Hepatocyte (in vitro differentiated cells): Measurements from ENCODE around the gene COX7A1. TPM values are rescaled to one million over a fixed set of nuclear protein-coding genes. Genes with fewer than 3 reads are reported as not detected.

Source experiments
- DNase-seq: peaks from one replicate; pipeline ENCODE4 v3.0.0-alpha.2; 2016; ENCODE audit warnings: low spot score
- H2AFZ ChIP-seq: fragments of 200-600 bp; sonication (generic); 2 replicates; pipeline ENCODE4 v1.6.0; 2016; ENCODE audit warnings: antibody characterized with exemption, mild to moderate bottlenecking
- H3K27ac ChIP-seq: fragments of 200-600 bp; sonication (generic); 2 replicates; pipeline ENCODE4 v1.5.1; 2016; ENCODE audit warnings: mild to moderate bottlenecking
- H3K27me3 ChIP-seq: fragments of 200-600 bp; sonication (generic); 2 replicates; pipeline ENCODE4 v1.6.1; 2016
- H3K36me3 ChIP-seq: fragments of 200-600 bp; sonication (generic); replicated peaks from 2 replicates; pipeline ENCODE4 v1.5.1; 2016; ENCODE audit warnings: low read depth; ENCODE audit not compliant: insufficient read depth
- H3K4me1 ChIP-seq: fragments of 200-600 bp; sonication (generic); 2 replicates; pipeline ENCODE4 v1.5.1; 2016; ENCODE audit warnings: mild to moderate bottlenecking, moderate library complexity; ENCODE audit not compliant: insufficient read depth
- H3K4me2 ChIP-seq: fragments of 200-600 bp; sonication (generic); 2 replicates; pipeline ENCODE4 v1.6.0; 2016
- H3K4me3 ChIP-seq: fragments of 200-600 bp; sonication (generic); 2 replicates; pipeline ENCODE4 v1.5.1; 2016; ENCODE audit warnings: mild to moderate bottlenecking
- H3K79me2 ChIP-seq: fragments of 200-600 bp; sonication (generic); 2 replicates; pipeline ENCODE4 v1.6.0; 2017; ENCODE audit warnings: mild to moderate bottlenecking
- H3K9me2 ChIP-seq: fragments of 200-600 bp; sonication (generic); replicated peaks from 2 replicates; pipeline ENCODE4 v1.6.0; 2017; ENCODE audit warnings: mild to moderate bottlenecking; ENCODE audit not compliant: insufficient read depth
- H3K9me3 ChIP-seq: fragments of 200-600 bp; sonication (generic); 2 replicates; pipeline ENCODE4 v1.5.1; 2016; ENCODE audit warnings: low read depth, mild to moderate bottlenecking
- H4K20me1 ChIP-seq: fragments of 200-600 bp; sonication (generic); 2 replicates; pipeline ENCODE4 v1.6.0; 2016; ENCODE audit warnings: mild to moderate bottlenecking; ENCODE audit not compliant: insufficient read depth, poor library complexity, severe bottlenecking
- CTCF ChIP-seq: fragments of 200-600 bp; sonication (generic); IDR thresholded peaks from 2 replicates; pipeline ENCODE4 v1.5.1; 2016; ENCODE audit warnings: antibody characterized with exemption, mild to moderate bottlenecking; ENCODE audit not compliant: poor library complexity
- EZH2 ChIP-seq: fragments of 200-600 bp; sonication (generic); IDR thresholded peaks from 2 replicates; pipeline ENCODE4 v1.6.1; 2016; ENCODE audit warnings: antibody characterized with exemption, mild to moderate bottlenecking, borderline replicate concordance
- EZH2phosphoT487 ChIP-seq: fragments of 200-600 bp; sonication (generic); IDR thresholded peaks from one replicate; pipeline ENCODE4 v1.6.1; 2018; ENCODE audit warnings: antibody characterized with exemption, mild to moderate bottlenecking, low read depth, moderate library complexity; ENCODE audit not compliant: unreplicated experiment, severe bottlenecking
- WGBS: methylation state at CpG from one replicate; pipeline ENCODE4 v1.1.6; 2016; ENCODE audit warnings: low lambda C conversion rate; ENCODE audit errors: missing lambda C conversion rate; 5-methylcytosine and 5-hydroxymethylcytosine counted together
- polyA plus RNA-seq: library from polyadenylated mRNA; unstranded; fragments of >200 nt; fragmentation: Nextera tagmentation; extraction: Ambion mirVana; gene quantifications from 2 replicates; pipeline ENCODE4 v1.2.1, GENCODE V29; 2016
- total RNA-seq: library from RNA; depleted of rRNA; stranded (reverse); fragments of >200 nt; gene quantifications from 2 replicates; pipeline ENCODE4 v1.2.3, GENCODE V29; 2014

The COX7A1 gene
- total and polyA plus RNA-seq, 2 experiments from 2014 or later, result not detected

- Histone ChIP-seq H3K4me1 (peaks cover 12% of the 10 kb centered on the region), H3K9me2 (no peaks in the 10 kb centered on the region), H3K27ac (peak within 1 kb of the TSS; percentile 68), H2AFZ (peak within 1 kb of the TSS; percentile 76), H3K9me3 (no peaks in the 10 kb centered on the region), H3K79me2 (peaks cover 32% of the 10 kb centered on the region), H4K20me1 (no peaks in the 10 kb centered on the region), H3K4me3 (peak within 1 kb of the TSS; percentile 79), H3K4me2 (peak within 1 kb of the TSS; percentile 86), H3K36me3 (no peaks in the 10 kb centered on the region), H3K27me3 (no peaks in the 10 kb centered on the region)
- WGBS, result under 1% methylated on average over 54 of the region's 60 CpGs
- TF ChIP-seq EZH2, result no peak
- no peak for TF ChIP-seq EZH2phosphoT487
- no peak for TF ChIP-seq CTCF
- peak; percentile 99 for DNase-seq
Observed at GRCh38 chr19:36114721-36115452, 37.4 kb downstream of the COX7A1 start, which contains the start of gene POLR2I. POLR2I (minus strand) TSS chr19:36114875; CDS start chr19:36114856, 19 bp downstream.

- no peaks in the 10 kb centered on the region for H3K9me2 ChIP-seq
- peaks cover 32% of the 10 kb centered on the region for H3K79me2 ChIP-seq
- H3K36me3 ChIP-seq, result no peaks in the 10 kb centered on the region
- TF ChIP-seq EZH2phosphoT487, result no peak
- peak; percentile 4 for TF ChIP-seq CTCF
- H3K4me2 ChIP-seq, result peak overlapping the region; percentile 78
- peak overlapping the region; percentile 76 for H2AFZ ChIP-seq
- H3K9me3 ChIP-seq, result no peaks in the 10 kb centered on the region
- H3K4me1 ChIP-seq, result peaks cover 12% of the 10 kb centered on the region
- 10% methylated on average over 44 of the region's 48 CpGs for WGBS
- peak; percentile 61 for DNase-seq
- no peaks in the 10 kb centered on the region for H3K27me3 ChIP-seq
- peak overlapping the region; percentile 68 for H3K27ac ChIP-seq
- H4K20me1 ChIP-seq, result no peaks in the 10 kb centered on the region
- peak overlapping the region; percentile 79 for H3K4me3 ChIP-seq
Observed at GRCh38 chr19:36113894-36114720, 38.1 kb downstream of the COX7A1 start.

- 96% methylated on average over 34 of the region's 34 CpGs for WGBS
- Histone ChIP-seq H2AFZ (no peak overlapping the region), H3K4me3 (peak overlapping the region; percentile 79), H3K27me3 (no peaks in the 10 kb centered on the region), H3K4me2 (peak overlapping the region; percentile 78), H3K27ac (no peak overlapping the region), H4K20me1 (no peaks in the 10 kb centered on the region), H3K4me1 (peaks cover 12% of the 10 kb centered on the region), H3K9me2 (no peaks in the 10 kb centered on the region), H3K79me2 (peaks cover 32% of the 10 kb centered on the region), H3K36me3 (no peaks in the 10 kb centered on the region), H3K9me3 (no peaks in the 10 kb centered on the region)
- DNase-seq, result no peak
- TF ChIP-seq EZH2, result no peak
- TF ChIP-seq EZH2phosphoT487, result no peak
- no peak for TF ChIP-seq CTCF
Observed at GRCh38 chr19:36113425-36113824, 38.8 kb downstream of the COX7A1 start.
